ENCODE results near the gene HHEX. TPM values are rescaled to one million over a fixed set of nuclear protein-coding genes. Genes with fewer than 3 reads are reported as not detected.

Gene HHEX
- total RNA-seq, 1 experiment from 2014 or later = 0.19 TPM

GRCh38 chr10:92664322-92664721 lies 25.4 kb upstream of the HHEX start:
- H3K4me3 Mint-ChIP-seq (ENCODE audit: unreplicated experiment) = no peak overlapping the region
- H3K27ac Mint-ChIP-seq (ENCODE audit: low read depth, unreplicated experiment) = no peak overlapping the region
- DNase-seq (ENCODE audit: unreplicated experiment) = no peak
- TF ChIP-seq, protein P1, sequence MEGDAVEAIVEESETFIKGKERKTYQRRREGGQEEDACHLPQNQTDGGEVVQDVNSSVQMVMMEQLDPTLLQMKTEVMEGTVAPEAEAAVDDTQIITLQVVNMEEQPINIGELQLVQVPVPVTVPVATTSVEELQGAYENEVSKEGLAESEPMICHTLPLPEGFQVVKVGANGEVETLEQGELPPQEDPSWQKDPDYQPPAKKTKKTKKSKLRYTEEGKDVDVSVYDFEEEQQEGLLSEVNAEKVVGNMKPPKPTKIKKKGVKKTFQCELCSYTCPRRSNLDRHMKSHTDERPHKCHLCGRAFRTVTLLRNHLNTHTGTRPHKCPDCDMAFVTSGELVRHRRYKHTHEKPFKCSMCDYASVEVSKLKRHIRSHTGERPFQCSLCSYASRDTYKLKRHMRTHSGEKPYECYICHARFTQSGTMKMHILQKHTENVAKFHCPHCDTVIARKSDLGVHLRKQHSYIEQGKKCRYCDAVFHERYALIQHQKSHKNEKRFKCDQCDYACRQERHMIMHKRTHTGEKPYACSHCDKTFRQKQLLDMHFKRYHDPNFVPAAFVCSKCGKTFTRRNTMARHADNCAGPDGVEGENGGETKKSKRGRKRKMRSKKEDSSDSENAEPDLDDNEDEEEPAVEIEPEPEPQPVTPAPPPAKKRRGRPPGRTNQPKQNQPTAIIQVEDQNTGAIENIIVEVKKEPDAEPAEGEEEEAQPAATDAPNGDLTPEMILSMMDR (IDR thresholded peaks at IDR 0.05; ENCODE audit: unreplicated experiment) = no peak
- no TSS peak for BruUV-seq (replicated peaks)
- no peaks in the 10 kb centered on the region for H3K27me3 Mint-ChIP-seq (ENCODE audit: insufficient read depth, unreplicated experiment)
- intact Hi-C loops (cut with micrococcal nuclease) = no loop called here
- no peaks in the 10 kb centered on the region for H3K36me3 Mint-ChIP-seq (ENCODE audit: insufficient read depth, unreplicated experiment)
- POLR2A ChIA-PET = no interaction called here
- peaks cover 11% of the 10 kb centered on the region for H3K9me3 Mint-ChIP-seq (ENCODE audit: unreplicated experiment)
- CTCF ChIA-PET = interaction anchor here (0.9 kb wide), 1 partner anchor 99 kb away, joined by 4 read pairs; no protein-coding TSS in a partner anchor
- H3K4me1 Mint-ChIP-seq (ENCODE audit: insufficient read depth, unreplicated experiment) = no peaks in the 10 kb centered on the region

- TF ChIP-seq, protein P1 (IDR thresholded peaks at IDR 0.05; ENCODE audit: unreplicated experiment) = no peak
- CTCF ChIA-PET = interaction anchor here (0.5 to 0.7 kb wide), 3 partner anchors 12 to 883 kb away, joined by 3 to 4 read pairs (median 4); no protein-coding TSS in a partner anchor
- Mint-ChIP-seq H3K4me1 (ENCODE audit: insufficient read depth, unreplicated experiment) (no peaks in the 10 kb centered on the region), H3K4me3 (ENCODE audit: unreplicated experiment) (no peak overlapping the region), H3K36me3 (ENCODE audit: insufficient read depth, unreplicated experiment) (no peaks in the 10 kb centered on the region), H3K9me3 (ENCODE audit: unreplicated experiment) (peaks cover 11% of the 10 kb centered on the region), H3K27ac (ENCODE audit: low read depth, unreplicated experiment) (no peak overlapping the region), H3K27me3 (ENCODE audit: insufficient read depth, unreplicated experiment) (no peaks in the 10 kb centered on the region)
- POLR2A ChIA-PET = interaction anchor here (1.1 kb wide), 1 partner anchor 149 kb away, joined by 3 read pairs; no protein-coding TSS in a partner anchor
- no peak for DNase-seq (ENCODE audit: unreplicated experiment)
- intact Hi-C loops (cut with micrococcal nuclease) = no loop called here
- BruUV-seq (replicated peaks) = no TSS peak
Observed at GRCh38 chr10:92667078-92667477, 22.7 kb upstream of the HHEX start.

DNA sequence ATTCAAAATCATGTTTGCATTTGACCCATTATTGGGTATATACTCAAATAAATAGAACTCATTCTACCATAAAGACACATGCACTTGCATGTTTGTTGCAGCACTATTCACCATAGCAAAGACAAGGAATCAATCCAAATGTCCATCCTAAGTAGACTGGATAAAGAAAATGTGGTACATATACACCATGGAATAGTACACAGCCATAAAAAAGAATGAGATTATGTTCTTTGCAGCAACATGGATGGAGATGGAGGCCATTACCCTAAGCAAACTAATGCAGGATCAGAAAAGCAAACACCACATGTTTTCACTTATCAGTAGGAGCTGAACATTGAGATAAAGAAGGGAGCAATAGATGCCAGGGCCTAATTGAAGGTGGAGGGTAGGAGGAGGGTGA lies 12.0 kb upstream of the HHEX start:
- Mint-ChIP-seq H3K27ac (ENCODE audit: low read depth, unreplicated experiment) (no peak overlapping the region), H3K36me3 (ENCODE audit: insufficient read depth, unreplicated experiment) (no peaks in the 10 kb centered on the region), H3K4me1 (ENCODE audit: insufficient read depth, unreplicated experiment) (peaks cover 5% of the 10 kb centered on the region), H3K9me3 (ENCODE audit: unreplicated experiment) (no peaks in the 10 kb centered on the region), H3K27me3 (ENCODE audit: insufficient read depth, unreplicated experiment) (no peaks in the 10 kb centered on the region), H3K4me3 (ENCODE audit: unreplicated experiment) (no peak overlapping the region)
- ChIA-PET POLR2A (interaction anchor here (0.6 kb wide), 2 partner anchors 42 to 70 kb away, joined by 3 to 5 read pairs; no protein-coding TSS in a partner anchor), CTCF (no interaction called here)
- intact Hi-C loops (cut with micrococcal nuclease) = no loop called here
- no peak for DNase-seq (ENCODE audit: unreplicated experiment)
- BruUV-seq (replicated peaks) = no TSS peak
- TF ChIP-seq, protein P1 (IDR thresholded peaks at IDR 0.05; ENCODE audit: unreplicated experiment) = no peak

DNA sequence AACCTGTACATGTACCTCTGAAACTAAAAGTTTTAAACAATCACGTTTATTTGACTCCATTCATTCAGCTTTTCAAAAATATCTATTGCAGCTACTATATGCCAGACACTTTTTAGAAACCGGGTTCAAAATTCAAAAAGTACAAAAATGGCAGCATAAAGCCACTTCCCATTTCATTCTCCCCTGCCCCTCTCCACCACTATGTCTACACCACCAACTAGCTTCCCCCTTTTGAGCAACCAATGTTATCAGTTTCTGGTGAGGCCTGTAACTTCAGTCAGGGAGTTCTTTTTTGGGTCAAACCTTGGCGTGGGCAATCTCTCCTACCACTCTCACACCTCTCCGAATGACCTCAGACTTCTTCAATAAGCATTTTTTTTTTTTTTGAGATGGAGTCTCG lies 11.5 kb upstream of the HHEX start:
- ChIA-PET POLR2A (interaction anchor here (0.6 kb wide), 2 partner anchors 41 to 69 kb away, joined by 3 to 5 read pairs; no protein-coding TSS in a partner anchor), CTCF (interaction anchor here (1.0 kb wide), 1 partner anchor 104 kb away, joined by 4 read pairs; no protein-coding TSS in a partner anchor)
- DNase-seq (ENCODE audit: unreplicated experiment) = no peak
- Mint-ChIP-seq H3K4me3 (ENCODE audit: unreplicated experiment) (no peak overlapping the region), H3K27ac (ENCODE audit: low read depth, unreplicated experiment) (no peak overlapping the region), H3K36me3 (ENCODE audit: insufficient read depth, unreplicated experiment) (no peaks in the 10 kb centered on the region), H3K4me1 (ENCODE audit: insufficient read depth, unreplicated experiment) (peaks cover 5% of the 10 kb centered on the region), H3K27me3 (ENCODE audit: insufficient read depth, unreplicated experiment) (no peaks in the 10 kb centered on the region), H3K9me3 (ENCODE audit: unreplicated experiment) (no peaks in the 10 kb centered on the region)
- TF ChIP-seq, protein P1 (IDR thresholded peaks at IDR 0.05; ENCODE audit: unreplicated experiment) = no peak
- intact Hi-C loops (cut with micrococcal nuclease) = no loop called here
- BruUV-seq (replicated peaks) = no TSS peak
